ENCODE results near the gene ZFYVE28.
"Not testable (repeated sequence)": the region's sequence is repeated elsewhere in the genome, so short reads cannot be mapped to it uniquely, and the experiment has no call there.

DNA sequence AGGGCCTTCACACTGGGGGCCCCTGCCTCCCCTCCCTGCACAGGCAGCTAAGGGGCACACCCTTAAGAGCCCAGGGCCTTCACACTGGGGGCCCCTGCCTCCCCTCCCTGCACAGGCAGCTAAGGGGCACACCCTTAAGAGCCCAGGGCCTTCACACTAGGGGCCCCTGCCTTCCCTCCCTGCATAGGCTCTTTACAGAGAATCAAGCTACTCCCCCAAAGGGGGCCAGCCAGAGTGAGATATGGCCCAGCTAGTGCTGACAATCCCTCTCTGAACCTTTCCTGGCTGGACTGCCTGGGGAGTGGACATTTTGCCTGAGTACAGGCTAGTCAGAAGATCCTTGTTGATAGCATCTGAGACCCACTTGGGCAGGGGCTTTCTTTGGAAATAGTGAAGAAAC, 47.1 kb upstream of the ZFYVE28 start:
- not testable (repeated sequence) for TF ChIP-seq EZH2 (IDR thresholded peaks at IDR 0.05; ENCODE audit: insufficient read depth, poor library complexity, severe bottlenecking); EZH2phosphoT487 (IDR thresholded peaks at IDR 0.05; ENCODE audit: insufficient read depth, low read depth)
